GM19468 (cell line): Measurements from ENCODE around the gene ASTL.
"Not testable (repeated sequence)": the region's sequence is repeated elsewhere in the genome, so short reads cannot be mapped to it uniquely, and the experiment has no call there.

ENCODE experiments used
- ATAC-seq: cut with Tn5 transposase; IDR thresholded peaks from one replicate; pipeline ENCODE4 v1.9.1; 2021; ENCODE audit warnings: mild to moderate bottlenecking, moderate library complexity, moderate number of reproducible peaks; ENCODE audit not compliant: unreplicated experiment; ENCODE audit errors: extremely low read depth

The ASTL gene

GRCh38 chr2:96160366-96160765 is 22.1 kb upstream of the ASTL start:
- not testable (repeated sequence) for ATAC-seq

- ATAC-seq = no peak
These were observed 21.0 kb upstream of the ASTL start for GRCh38 chr2:96159084-96159830.

DNA sequence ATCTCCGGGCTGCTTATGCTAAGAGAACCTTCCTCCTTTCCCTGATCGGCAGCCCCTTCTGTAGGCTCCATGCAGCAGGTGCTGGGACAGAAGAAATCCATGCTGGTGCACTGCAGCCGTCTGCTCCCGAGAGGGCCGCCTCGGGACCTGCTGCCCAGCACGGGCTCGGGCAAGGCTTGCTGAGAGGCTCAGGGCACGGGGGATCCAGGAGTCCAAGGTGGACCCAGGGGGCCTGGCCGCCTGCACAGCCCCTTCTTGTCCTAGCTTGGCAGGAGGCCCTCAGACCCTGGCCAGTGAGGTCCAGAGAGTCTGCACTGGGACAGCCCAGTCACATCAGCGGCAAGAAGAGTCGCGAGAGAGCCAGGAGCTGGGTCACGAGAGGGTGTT is 20.2 kb upstream of the ASTL start:
- ATAC-seq = no peak

GRCh38 chr2:96157649-96158553 is 19.6 kb upstream of the ASTL start:
- ATAC-seq = no peak

- ATAC-seq = no peak
These were observed 18.8 kb upstream of the ASTL start for GRCh38 chr2:96156926-96157648.

DNA sequence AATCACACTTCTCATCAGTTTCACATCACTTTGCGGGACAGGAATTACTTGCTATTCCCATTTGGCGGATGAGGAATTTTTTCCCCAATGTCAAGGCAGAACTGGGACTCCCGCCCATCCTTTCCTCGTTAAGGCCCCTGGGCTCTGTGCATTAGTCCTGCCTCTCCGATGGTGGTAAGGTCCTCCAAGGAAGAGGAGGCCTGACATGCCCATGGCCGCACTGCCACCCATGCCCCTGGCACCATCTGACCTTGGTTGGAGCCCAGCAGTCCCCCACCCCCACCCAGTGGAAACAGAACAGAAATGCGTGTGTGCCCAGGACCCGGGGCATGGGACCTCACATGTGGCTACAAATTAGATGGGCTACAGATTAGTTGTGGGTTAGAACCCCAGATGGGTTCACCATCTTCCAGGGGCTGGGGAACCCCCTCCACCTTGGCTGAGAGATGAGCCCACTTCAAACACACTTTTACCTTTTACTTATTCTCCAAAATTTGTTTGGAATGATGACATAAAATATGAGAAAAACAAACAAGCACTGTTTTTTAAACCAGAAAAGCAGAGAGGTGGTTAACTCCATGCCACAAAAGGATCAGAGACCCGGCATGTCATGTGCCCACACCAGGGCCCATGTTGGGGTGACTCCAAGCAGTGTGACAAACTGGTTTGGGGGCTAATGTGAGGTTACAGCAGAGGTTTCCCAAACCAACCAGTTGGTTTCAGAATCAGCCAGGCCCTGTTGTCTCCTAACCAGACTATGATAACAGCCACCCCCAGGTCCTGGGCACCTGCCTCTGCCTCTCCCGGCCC is 17.9 kb upstream of the ASTL start:
- ATAC-seq = no peak

GRCh38 chr2:96154506-96155380 is 16.4 kb upstream of the ASTL start:
- ATAC-seq = no peak

- ATAC-seq = no peak
These were observed 15.7 kb upstream of the ASTL start for GRCh38 chr2:96153991-96154431.

DNA sequence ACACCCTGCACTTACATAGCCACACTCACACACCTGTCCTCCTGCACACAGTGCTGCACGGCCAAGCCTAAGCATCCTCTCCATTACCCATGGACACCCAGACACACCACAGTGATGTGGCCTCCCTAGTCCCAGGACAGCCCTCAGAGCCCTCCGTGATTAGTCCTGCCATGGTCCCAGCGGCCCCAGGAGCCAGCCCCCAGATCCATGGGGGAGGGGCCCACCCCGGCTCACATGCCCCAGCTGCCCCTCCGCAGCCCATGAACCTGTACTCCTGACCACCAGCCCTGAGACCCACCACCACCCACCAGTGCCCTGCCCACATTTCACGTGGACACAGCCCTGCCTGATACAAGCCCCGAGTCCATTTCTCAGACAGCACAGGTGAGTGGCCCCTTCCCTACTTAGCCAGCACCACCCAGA is 15.0 kb upstream of the ASTL start:
- no peak for ATAC-seq

DNA sequence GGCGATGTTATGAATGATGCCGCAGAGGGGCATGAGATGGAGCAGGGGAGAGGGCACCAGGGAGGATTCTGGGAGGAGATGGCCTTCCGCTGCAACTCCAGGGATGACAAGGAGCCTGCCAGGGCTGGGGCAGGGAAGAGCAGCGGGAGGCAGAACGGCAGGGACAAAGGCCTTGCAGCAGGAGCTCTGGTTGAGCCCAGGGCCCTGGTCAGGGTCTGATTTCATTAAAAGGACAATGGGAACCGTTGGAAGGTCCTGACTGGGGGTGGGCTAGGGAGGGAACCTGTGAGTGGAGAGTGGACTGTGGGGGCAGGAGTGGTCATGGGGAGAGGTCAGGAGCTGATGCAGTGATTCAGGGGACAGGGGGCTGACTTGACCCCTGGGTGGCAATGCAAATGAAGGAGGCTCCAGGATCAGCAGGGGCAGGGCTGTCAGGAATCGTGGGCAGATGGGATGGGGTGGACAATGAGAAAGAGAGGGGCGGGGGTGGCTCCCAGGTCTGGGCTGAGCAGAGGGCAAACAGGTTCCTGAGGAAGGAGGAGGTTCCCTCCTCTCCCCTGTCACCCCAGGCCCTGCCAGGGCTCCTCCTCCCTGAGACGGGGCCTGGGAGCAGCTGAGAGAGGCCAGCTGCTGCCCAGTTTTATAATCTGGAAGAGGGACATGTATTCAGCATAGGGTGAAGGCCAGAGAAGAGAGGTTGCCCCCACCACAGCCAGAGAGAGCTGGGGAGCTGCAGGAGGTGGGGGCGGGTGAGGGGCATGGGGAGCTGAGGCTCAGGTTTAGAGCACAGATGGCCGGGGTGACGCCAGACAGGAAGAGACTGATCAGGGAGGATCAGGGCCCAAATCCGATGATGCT is 14.2 kb upstream of the ASTL start:
- no peak for ATAC-seq

GRCh38 chr2:96151595-96152303 is 13.4 kb upstream of the ASTL start:
- no peak for ATAC-seq

DNA sequence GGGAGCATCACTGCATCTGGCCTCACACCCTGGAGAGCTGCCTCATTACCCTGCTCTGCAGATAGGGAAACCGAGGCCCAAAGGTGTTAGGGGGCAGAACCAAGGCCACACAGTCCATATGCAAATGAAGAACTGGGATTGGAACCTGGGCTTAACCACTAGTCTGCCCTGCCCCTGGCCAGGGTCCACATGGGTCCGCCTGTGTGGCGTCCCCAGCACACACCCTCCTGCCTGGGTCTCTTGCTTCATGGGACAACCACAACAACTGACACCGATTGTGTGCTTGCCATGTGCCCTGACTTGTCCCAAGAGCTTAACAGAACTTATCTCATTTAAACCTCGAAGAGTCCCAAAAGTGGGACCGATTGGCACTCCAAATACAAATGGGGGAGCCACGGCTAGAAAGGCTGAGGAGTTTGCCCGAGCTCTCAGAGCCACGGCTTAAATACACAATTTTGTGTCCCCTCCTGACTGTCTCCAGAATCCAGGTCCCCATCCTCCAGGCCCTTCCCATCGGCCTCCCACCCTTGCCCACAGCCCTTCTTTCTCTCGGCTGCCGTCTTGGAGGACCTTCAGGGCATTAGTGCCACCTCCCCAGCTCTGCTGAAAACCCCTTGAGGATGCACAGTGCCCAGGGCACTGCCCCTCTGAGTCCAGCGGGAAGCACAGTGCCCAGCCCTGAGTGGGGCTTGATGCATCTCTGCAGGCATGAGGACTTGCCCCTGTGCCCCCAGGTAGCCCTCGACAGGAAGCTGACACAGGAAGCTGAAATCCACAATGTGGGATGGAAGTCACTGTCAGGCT is 12.7 kb upstream of the ASTL start:
- ATAC-seq = no peak

- no peak for ATAC-seq
These were observed 11.8 kb upstream of the ASTL start for GRCh38 chr2:96150007-96150640.

DNA sequence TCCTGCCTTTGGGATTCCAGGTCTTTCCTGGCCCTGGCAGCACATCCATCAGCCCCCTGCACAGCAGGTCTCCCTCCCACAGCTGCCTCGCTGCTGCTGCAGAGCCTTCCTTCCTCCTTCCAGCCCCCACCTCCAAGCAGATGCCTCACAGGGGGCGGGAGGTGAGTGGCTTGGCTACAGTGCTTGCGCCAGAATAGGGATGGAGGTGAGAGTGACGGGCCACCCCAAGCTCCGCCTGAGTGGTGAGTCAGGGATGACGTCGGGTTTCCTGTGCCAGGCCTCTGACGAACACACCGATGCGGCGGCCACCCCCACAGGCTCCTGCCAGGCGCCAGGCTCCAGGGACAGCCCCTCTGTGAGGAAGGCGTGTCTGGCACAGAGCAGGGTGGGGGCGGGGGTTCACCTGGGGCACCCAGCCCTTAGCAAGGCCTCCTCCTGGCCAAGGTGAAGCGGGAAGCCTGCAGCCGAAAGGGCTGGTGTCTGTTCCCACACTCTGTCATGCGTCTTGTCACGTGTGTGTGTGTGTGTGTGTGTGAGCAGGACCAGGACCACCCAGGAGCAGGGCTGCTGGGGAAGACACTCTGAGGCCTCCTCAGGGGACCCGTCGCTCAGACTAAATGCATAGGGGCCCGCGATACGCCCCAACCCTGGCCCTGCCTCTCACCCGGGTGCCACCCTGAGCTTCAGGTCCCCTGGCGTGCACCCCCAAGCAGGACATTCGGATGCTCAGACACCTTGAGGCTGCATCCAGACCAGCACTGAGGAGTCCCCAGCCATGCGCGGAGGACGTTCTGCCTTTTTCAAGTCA is 10.3 kb upstream of the ASTL start:
- ATAC-seq = peak; percentile 30

- ATAC-seq = no peak
These were observed 9.4 kb upstream of the ASTL start for GRCh38 chr2:96147593-96148201.
